Astrocyte of the spinal cord (primary cell): ENCODE data around the gene KLHL8.

ENCODE experiments used
- DNase-seq: peaks from one replicate; pipeline ENCODE4 v3.0.0; 2011; ENCODE audit warnings: low read depth, low spot score
- H3K4me3 ChIP-seq: 2 replicates; pipeline ENCODE4 v1.5.1; 2011; ENCODE audit warnings: low read depth, mild to moderate bottlenecking, low read length, moderate library complexity
- CTCF ChIP-seq: IDR thresholded peaks from 2 replicates; pipeline ENCODE4 v1.5.1; 2012; ENCODE audit warnings: low read depth, mild to moderate bottlenecking, low read length, inconsistent platforms
- in situ Hi-C: cut with HindIII; loops from 2 replicates; pipeline ENCODE4 v1.10.0; 2017; ENCODE audit warnings: low sequenced_read_pairs

The KLHL8 gene

GRCh38 chr4:87117732-87118075 is 102.7 kb downstream of the KLHL8 start:
- no peak overlapping the region for H3K4me3 ChIP-seq
- DNase-seq = no peak
- in situ Hi-C loops = no loop called here
- no peak for TF ChIP-seq CTCF

- H3K4me3 ChIP-seq = no peak overlapping the region
- in situ Hi-C loops = no loop called here
- TF ChIP-seq CTCF = no peak
- DNase-seq = no peak
These were observed 103.2 kb downstream of the KLHL8 start for GRCh38 chr4:87117051-87117731.

DNA sequence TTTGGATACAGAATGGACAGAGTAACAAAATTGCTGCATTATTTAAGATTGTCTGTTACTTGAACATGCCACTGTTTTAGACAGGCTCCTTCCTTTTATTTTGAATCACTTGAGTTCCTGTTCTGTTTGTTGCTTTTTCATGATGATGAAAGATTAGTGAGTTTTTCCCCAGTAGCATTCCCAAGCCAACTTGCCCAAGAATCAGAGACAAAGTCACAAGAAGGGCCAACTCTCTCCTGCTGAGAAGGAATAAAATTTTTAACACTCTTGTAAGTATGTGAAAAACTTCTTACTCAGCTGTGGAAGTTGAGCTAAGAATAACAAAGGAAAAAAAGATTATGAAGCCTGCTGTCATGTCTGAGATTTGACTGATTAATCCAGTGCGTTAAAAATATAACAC is 104.2 kb downstream of the KLHL8 start:
- peak; percentile 52 for DNase-seq
- in situ Hi-C loops = no loop called here
- no peak overlapping the region for H3K4me3 ChIP-seq
- no peak for TF ChIP-seq CTCF

GRCh38 chr4:87114245-87115062 is 106.0 kb downstream of the KLHL8 start:
- no peak for DNase-seq
- TF ChIP-seq CTCF = peak; percentile 21
- H3K4me3 ChIP-seq = no peak overlapping the region
- in situ Hi-C loops = no loop called here

- in situ Hi-C loops = no loop called here
- TF ChIP-seq CTCF = no peak
- no peak overlapping the region for H3K4me3 ChIP-seq
- DNase-seq = no peak
These were observed 108.4 kb downstream of the KLHL8 start for GRCh38 chr4:87112063-87112462.
